WI38 (cell line): ENCODE measurements around the gene PCSK5.

Experiments used
- H3K4me3 ChIP-seq: 2 replicates; pipeline ENCODE4 v1.5.1; 2011; ENCODE audit warnings: low read depth, mild to moderate bottlenecking, control low read depth, low read length
- TF ChIP-seq, protein P1 (sequence below): IDR thresholded peaks from 2 replicates; pipeline ENCODE4 v1.5.1; 2012; ENCODE audit warnings: low read depth, mild to moderate bottlenecking, control low read depth, low read length

PCSK5 gene

DNA sequence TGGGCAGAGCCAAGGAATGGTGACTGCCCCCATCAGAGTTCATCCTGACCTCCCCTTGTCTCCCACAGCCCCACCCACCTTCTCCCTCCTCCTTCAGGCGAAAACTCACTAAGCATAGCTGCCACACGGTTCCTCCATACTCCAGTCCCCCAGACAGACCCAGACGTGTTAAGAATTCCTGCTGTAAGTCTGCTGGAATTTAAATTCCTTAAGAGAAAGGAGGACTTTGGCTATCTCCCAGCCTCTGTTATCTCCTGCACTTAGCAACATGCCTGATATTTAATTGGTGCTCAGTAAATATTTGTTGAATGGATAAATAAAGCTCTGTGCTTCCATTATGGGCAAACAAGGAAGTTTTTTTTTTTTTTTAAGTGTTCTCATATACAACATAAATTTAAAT is 290.1 kb downstream of the PCSK5 start:
- no peak overlapping the region for H3K4me3 ChIP-seq
- TF ChIP-seq, protein P1, sequence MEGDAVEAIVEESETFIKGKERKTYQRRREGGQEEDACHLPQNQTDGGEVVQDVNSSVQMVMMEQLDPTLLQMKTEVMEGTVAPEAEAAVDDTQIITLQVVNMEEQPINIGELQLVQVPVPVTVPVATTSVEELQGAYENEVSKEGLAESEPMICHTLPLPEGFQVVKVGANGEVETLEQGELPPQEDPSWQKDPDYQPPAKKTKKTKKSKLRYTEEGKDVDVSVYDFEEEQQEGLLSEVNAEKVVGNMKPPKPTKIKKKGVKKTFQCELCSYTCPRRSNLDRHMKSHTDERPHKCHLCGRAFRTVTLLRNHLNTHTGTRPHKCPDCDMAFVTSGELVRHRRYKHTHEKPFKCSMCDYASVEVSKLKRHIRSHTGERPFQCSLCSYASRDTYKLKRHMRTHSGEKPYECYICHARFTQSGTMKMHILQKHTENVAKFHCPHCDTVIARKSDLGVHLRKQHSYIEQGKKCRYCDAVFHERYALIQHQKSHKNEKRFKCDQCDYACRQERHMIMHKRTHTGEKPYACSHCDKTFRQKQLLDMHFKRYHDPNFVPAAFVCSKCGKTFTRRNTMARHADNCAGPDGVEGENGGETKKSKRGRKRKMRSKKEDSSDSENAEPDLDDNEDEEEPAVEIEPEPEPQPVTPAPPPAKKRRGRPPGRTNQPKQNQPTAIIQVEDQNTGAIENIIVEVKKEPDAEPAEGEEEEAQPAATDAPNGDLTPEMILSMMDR: no peak

- no peak overlapping the region for H3K4me3 ChIP-seq
- TF ChIP-seq, protein P1: no peak
These were observed 290.7 kb downstream of the PCSK5 start for GRCh38 chr9:76181020-76181641.

DNA sequence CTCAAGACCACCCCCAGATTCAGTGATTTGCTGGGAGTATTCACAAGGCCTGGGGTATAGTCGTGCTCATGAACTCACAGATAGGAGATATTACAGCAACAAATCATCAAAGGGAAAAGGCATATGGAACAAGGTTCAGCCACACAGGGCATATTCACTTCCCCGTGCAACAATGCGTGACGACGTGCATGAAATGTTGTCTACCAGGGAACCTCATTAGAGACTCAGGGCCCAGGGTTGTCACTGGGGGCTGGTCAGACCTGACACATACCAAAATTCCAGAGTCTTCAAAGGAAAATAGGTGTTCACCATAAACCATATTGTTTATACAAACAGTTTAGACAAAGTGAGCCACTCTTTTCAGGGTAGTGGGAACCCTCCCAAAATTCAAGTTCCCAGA is 291.3 kb downstream of the PCSK5 start:
- TF ChIP-seq, protein P1: no peak
- H3K4me3 ChIP-seq: no peak overlapping the region

DNA sequence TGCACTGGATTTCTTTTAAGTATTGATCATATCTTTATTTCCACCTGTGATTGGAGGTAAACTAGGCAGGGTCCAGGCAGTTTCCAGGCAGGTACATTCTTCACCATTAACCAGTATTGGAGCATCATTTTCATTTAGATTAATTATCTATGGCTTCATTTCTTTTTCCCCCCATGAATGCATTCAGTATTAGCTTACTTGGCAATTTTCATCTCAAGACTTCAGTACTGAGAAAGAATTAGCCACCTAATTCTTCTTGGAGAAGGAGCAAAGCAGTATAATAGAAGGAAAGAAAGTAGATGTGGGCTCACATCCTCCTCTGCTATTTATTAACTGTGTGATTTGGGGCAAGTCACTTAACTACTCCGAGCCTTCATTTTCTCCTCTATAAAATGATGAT is 295.0 kb downstream of the PCSK5 start:
- TF ChIP-seq, protein P1: no peak
- no peak overlapping the region for H3K4me3 ChIP-seq

GRCh38 chr9:76188286-76188685 is 297.8 kb downstream of the PCSK5 start:
- H3K4me3 ChIP-seq: no peak overlapping the region
- TF ChIP-seq, protein P1: no peak

DNA sequence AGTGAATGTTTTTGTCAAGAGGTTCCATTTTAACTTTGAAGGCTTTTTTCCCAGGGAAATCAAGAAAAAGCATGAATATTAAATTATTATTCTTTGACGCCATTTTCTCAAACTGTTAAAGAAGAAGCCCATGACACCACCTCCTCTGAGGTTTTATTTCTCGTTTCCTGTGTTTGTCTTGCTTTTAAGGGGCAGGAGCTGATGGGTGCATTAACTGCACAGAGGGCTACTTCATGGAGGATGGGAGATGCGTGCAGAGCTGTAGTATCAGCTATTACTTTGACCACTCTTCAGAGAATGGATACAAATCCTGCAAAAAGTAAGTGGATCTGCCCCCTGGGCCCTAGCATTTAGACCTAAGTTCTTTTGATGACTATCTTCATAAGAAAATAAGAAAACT is 298.4 kb downstream of the PCSK5 start:
- TF ChIP-seq, protein P1: no peak
- H3K4me3 ChIP-seq: no peak overlapping the region

- TF ChIP-seq, protein P1: no peak
These were observed 301.0 kb downstream of the PCSK5 start for GRCh38 chr9:76191493-76191892.

More at GRCh38 chr9:76191493-76191892, 301.0 kb downstream of the PCSK5 start:
- no peak overlapping the region for H3K4me3 ChIP-seq
